WERI-Rb-1 (cell line): ENCODE results near the gene PAPPA.

Experiments used
- DNase-seq: peaks from one replicate; pipeline ENCODE4 v3.0.0-alpha.2; 2020
- H3K27ac ChIP-seq: fragments of 250-450 bp; sonication (Bioruptor Pico); 2 replicates; pipeline ENCODE4 v1.5.1; 2020; ENCODE audit warnings: mild to moderate bottlenecking, moderate library complexity
- H3K27me3 ChIP-seq: fragments of 250-450 bp; sonication (Bioruptor Pico); 2 replicates; pipeline ENCODE4 v1.5.1; 2021; ENCODE audit warnings: mild to moderate bottlenecking, low read depth, moderate library complexity; ENCODE audit not compliant: insufficient read depth, severe bottlenecking
- H3K36me3 ChIP-seq: fragments of 250-450 bp; sonication (Bioruptor Pico); 2 replicates; pipeline ENCODE4 v1.5.1; 2020; ENCODE audit warnings: mild to moderate bottlenecking, moderate library complexity
- H3K4me3 ChIP-seq: 2 replicates; pipeline ENCODE4 v1.5.1; 2011; ENCODE audit warnings: low read depth, mild to moderate bottlenecking, control low read depth, low read length
- H3K9me3 ChIP-seq: fragments of 250-450 bp; sonication (Bioruptor Pico); 2 replicates; pipeline ENCODE4 v1.5.1; 2021; ENCODE audit warnings: mild to moderate bottlenecking, moderate library complexity; ENCODE audit not compliant: severe bottlenecking
- CTCF ChIP-seq: IDR thresholded peaks from 2 replicates; pipeline ENCODE4 v1.5.1; 2011; ENCODE audit warnings: low read depth, mild to moderate bottlenecking, control low read depth, inconsistent platforms, low read length

PAPPA gene

GRCh38 chr9:116238776-116239340 lies 85.3 kb downstream of the PAPPA start:
- Histone ChIP-seq H3K4me3 (no peak overlapping the region), H3K27me3 (no peaks in the 10 kb centered on the region), H3K27ac (no peak overlapping the region), H3K9me3 (no peaks in the 10 kb centered on the region), H3K36me3 (no peaks in the 10 kb centered on the region)
- DNase-seq: no peak
- no peak for TF ChIP-seq CTCF

- TF ChIP-seq CTCF: no peak
These were observed 90.1 kb downstream of the PAPPA start for GRCh38 chr9:116243708-116244107.

GRCh38 chr9:116247284-116247683 lies 93.7 kb downstream of the PAPPA start:
- no peaks in the 10 kb centered on the region for H3K27me3 ChIP-seq
- H3K27ac ChIP-seq: no peak overlapping the region
- H3K36me3 ChIP-seq: no peaks in the 10 kb centered on the region
- no peak for TF ChIP-seq CTCF
- H3K9me3 ChIP-seq: peaks cover 4% of the 10 kb centered on the region
- no peak for DNase-seq
- H3K4me3 ChIP-seq: no peak overlapping the region

More at GRCh38 chr9:116243708-116244107, 90.1 kb downstream of the PAPPA start:
- H3K4me3 ChIP-seq: no peak overlapping the region
- no peaks in the 10 kb centered on the region for H3K27me3 ChIP-seq
- DNase-seq: no peak
- no peak overlapping the region for H3K27ac ChIP-seq
- no peaks in the 10 kb centered on the region for H3K36me3 ChIP-seq
- H3K9me3 ChIP-seq: no peaks in the 10 kb centered on the region

- no peaks in the 10 kb centered on the region for H3K36me3 ChIP-seq
- TF ChIP-seq CTCF: no peak
- H3K4me3 ChIP-seq: no peak overlapping the region
- no peak for DNase-seq
- no peak overlapping the region for H3K27ac ChIP-seq
- peaks cover 4% of the 10 kb centered on the region for H3K9me3 ChIP-seq
- no peaks in the 10 kb centered on the region for H3K27me3 ChIP-seq
These were observed 94.3 kb downstream of the PAPPA start for GRCh38 chr9:116247791-116248374.

- no peaks in the 10 kb centered on the region for H3K36me3 ChIP-seq
These were observed 97.3 kb downstream of the PAPPA start for GRCh38 chr9:116250891-116251290.

More at GRCh38 chr9:116250891-116251290, 97.3 kb downstream of the PAPPA start:
- Histone ChIP-seq H3K4me3 (no peak overlapping the region), H3K9me3 (peaks cover 4% of the 10 kb centered on the region), H3K27me3 (no peaks in the 10 kb centered on the region), H3K27ac (no peak overlapping the region)
- no peak for TF ChIP-seq CTCF
- no peak for DNase-seq
